Subcutaneous abdominal adipose tissue (tissue), 5 donors: ENCODE data around the gene MAN2C1.
"Not testable (repeated sequence)": the region's sequence is repeated elsewhere in the genome, so short reads cannot be mapped to it uniquely, and the experiment has no call there.

Experiments used
- H3K27ac ChIP-seq: one replicate; pipeline ENCODE4 v1.7.0; 2013; ENCODE audit warnings: low read depth, mild to moderate bottlenecking, inconsistent platforms, low read length, moderate library complexity
- H3K27me3 ChIP-seq, 5 donors: one replicate each; pipeline ENCODE4 v1.7.0; 2013; ENCODE audit warnings: low read length in 5 of 5, inconsistent platforms in 1 of 5; ENCODE audit not compliant: control insufficient read depth in 5 of 5, insufficient read depth in 4 of 5
- H3K36me3 ChIP-seq, 5 donors: one replicate each; pipeline ENCODE4 v1.7.0; 2013; ENCODE audit warnings: low read length in 5 of 5; ENCODE audit not compliant: control insufficient read depth in 5 of 5, insufficient read depth in 5 of 5
- H3K4me1 ChIP-seq, 5 donors: one replicate each; pipeline ENCODE4 v1.7.0; 2013; ENCODE audit warnings: low read length in 5 of 5, mild to moderate bottlenecking in 3 of 5, moderate library complexity in 1 of 5; ENCODE audit not compliant: control insufficient read depth in 5 of 5, insufficient read depth in 5 of 5
- H3K4me3 ChIP-seq, 5 donors: one replicate each; pipeline ENCODE4 v1.7.0; 2013; ENCODE audit warnings: low read length in 5 of 5, low read depth in 1 of 5
- H3K9ac ChIP-seq, 5 donors: one replicate each; pipeline ENCODE4 v1.7.0; 2013; ENCODE audit warnings: low read length in 5 of 5, mild to moderate bottlenecking in 4 of 5, moderate library complexity in 3 of 5
- H3K9me3 ChIP-seq, 5 donors: one replicate each; pipeline ENCODE4 v1.7.0; 2013; ENCODE audit warnings: low read length in 5 of 5; ENCODE audit not compliant: control insufficient read depth in 5 of 5
- donor health status: healthy.
- donor health status: healthy.
- donor health status: healthy.
- donor health status: healthy.
- donor health status: healthy.

The MAN2C1 gene

DNA sequence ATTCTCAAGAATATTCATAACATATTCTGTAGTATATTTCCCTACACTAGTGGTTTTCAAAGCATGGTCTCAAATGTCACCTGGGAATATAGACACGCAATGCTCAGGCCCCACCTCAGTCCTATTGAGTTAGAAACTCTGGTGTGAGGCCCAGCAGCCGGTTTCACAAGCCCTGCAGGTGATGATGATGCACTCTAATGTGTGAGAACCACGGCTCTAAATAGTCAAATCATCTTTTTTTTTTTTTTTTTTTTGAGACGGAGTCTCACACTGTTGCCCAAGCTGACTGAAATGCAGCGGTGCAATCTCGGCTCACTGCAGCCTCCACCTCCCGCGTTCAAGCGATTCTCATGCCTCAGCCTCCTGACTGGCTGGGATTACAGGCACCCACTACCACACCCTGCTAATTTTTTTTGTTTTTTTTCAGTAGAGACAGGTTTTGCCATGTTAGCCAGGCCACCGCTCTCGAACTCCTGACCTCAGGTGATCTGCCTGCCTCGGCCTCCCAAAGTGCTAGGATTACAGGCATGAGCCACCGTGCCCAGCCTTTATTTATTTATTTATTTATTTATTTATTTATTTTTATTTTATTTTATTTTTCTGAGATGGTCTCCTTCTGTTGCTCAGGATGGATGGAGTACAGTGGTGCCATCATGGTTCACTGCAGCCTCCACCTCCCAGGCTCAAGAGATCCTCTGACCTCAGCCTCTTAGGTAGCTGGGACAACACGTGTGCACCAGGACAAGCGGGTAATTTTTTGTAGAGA, 34.6 kb downstream of the MAN2C1 start:
- not testable (repeated sequence) for H3K27ac ChIP-seq, H3K4me3 ChIP-seq, H3K27me3 ChIP-seq, H3K9me3 ChIP-seq, H3K9ac ChIP-seq, H3K36me3 ChIP-seq
- peaks cover 6 to 18% (median 13%) of the 10 kb centered on the region in 5 donors for H3K4me1 ChIP-seq

- not testable (repeated sequence) for H3K9ac ChIP-seq, H3K4me3 ChIP-seq, H3K27ac ChIP-seq, H3K27me3 ChIP-seq, H3K9me3 ChIP-seq, H3K36me3 ChIP-seq
- H3K4me1 ChIP-seq = peaks cover 6 to 18% (median 13%) of the 10 kb centered on the region in 5 donors
These were observed 36.3 kb downstream of the MAN2C1 start for GRCh38 chr15:75332093-75332492.

DNA sequence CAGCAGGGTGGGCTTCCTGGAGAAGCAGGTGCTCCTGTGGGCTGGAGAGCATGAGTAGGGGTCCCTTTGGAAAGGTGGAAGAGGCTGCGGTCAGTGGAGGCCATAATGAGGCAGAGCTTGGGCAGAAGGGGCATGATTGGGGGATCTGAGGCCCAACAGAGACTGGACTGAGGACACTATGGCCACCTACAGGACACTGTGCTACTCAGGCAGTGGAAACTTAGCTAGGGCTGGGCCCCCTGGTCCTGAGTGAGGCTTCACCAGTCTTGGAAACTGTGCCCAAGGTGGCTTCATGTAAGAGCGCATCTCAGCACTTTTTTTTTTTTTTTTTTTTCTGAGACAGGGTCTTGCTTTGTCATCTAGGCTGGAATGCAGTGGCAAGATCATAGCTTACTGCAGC, 38.8 kb downstream of the MAN2C1 start:
- H3K27me3 ChIP-seq = no peaks in the 10 kb centered on the region
- no peak overlapping the region for H3K27ac ChIP-seq
- no peaks in the 10 kb centered on the region for H3K9me3 ChIP-seq
- H3K4me1 ChIP-seq = no peaks in the 10 kb centered on the region
- H3K4me3 ChIP-seq = no peak overlapping the region
- H3K9ac ChIP-seq = no peak overlapping the region
- H3K36me3 ChIP-seq = no peaks in the 10 kb centered on the region

- Histone ChIP-seq H3K4me3 (no peak overlapping the region), H3K27me3 (no peaks in the 10 kb centered on the region), H3K36me3 (no peaks in the 10 kb centered on the region), H3K9ac (no peak overlapping the region), H3K4me1 (no peaks in the 10 kb centered on the region), H3K9me3 (no peaks in the 10 kb centered on the region), H3K27ac (no peak overlapping the region)
These were observed 39.7 kb downstream of the MAN2C1 start for GRCh38 chr15:75328493-75329314.

- Histone ChIP-seq H3K9me3 (no peaks in the 10 kb centered on the region), H3K36me3 (no peaks in the 10 kb centered on the region), H3K27ac (no peak overlapping the region), H3K4me1 (no peaks in the 10 kb centered on the region), H3K4me3 (no peak overlapping the region), H3K27me3 (no peaks in the 10 kb centered on the region), H3K9ac (no peak overlapping the region)
These were observed 40.9 kb downstream of the MAN2C1 start for GRCh38 chr15:75327491-75327890.

- Histone ChIP-seq H3K4me3 (no peak overlapping the region), H3K9ac (no peak overlapping the region), H3K9me3 (no peaks in the 10 kb centered on the region), H3K36me3 (no peaks in the 10 kb centered on the region), H3K27ac (no peak overlapping the region), H3K27me3 (no peaks in the 10 kb centered on the region), H3K4me1 (no peaks in the 10 kb centered on the region)
These were observed 41.4 kb downstream of the MAN2C1 start for GRCh38 chr15:75327005-75327404.

DNA sequence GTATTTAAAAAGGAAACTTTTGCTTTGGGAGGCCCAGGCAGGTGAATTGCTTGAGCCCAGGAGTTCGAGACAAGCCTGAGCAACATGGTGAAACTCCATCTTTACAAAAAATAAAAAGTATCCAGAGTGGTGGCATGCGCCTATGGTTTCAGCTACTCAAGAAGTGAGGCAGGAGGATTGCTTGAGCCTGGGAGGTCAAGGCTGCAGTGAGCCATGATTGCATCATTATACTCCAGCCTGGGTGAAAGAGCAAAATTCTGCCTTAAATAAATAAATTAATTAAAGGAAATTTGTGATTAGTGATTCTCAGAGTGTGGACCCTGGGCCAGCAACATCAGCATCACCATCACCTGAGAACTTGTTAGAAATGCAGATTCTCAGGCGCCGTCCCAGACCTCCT, 42.5 kb downstream of the MAN2C1 start:
- Histone ChIP-seq H3K9ac (no peak overlapping the region), H3K36me3 (no peaks in the 10 kb centered on the region), H3K4me1 (no peaks in the 10 kb centered on the region), H3K9me3 (no peaks in the 10 kb centered on the region), H3K4me3 (no peak overlapping the region), H3K27ac (no peak overlapping the region), H3K27me3 (no peaks in the 10 kb centered on the region)

- no peaks in the 10 kb centered on the region for H3K9me3 ChIP-seq
- H3K4me3 ChIP-seq = no peak overlapping the region
- H3K9ac ChIP-seq = no peak overlapping the region
- no peaks in the 10 kb centered on the region for H3K36me3 ChIP-seq
- no peaks in the 10 kb centered on the region for H3K4me1 ChIP-seq
- H3K27ac ChIP-seq = no peak overlapping the region
- no peaks in the 10 kb centered on the region for H3K27me3 ChIP-seq
These were observed 46.7 kb downstream of the MAN2C1 start for GRCh38 chr15:75321711-75322110.

DNA sequence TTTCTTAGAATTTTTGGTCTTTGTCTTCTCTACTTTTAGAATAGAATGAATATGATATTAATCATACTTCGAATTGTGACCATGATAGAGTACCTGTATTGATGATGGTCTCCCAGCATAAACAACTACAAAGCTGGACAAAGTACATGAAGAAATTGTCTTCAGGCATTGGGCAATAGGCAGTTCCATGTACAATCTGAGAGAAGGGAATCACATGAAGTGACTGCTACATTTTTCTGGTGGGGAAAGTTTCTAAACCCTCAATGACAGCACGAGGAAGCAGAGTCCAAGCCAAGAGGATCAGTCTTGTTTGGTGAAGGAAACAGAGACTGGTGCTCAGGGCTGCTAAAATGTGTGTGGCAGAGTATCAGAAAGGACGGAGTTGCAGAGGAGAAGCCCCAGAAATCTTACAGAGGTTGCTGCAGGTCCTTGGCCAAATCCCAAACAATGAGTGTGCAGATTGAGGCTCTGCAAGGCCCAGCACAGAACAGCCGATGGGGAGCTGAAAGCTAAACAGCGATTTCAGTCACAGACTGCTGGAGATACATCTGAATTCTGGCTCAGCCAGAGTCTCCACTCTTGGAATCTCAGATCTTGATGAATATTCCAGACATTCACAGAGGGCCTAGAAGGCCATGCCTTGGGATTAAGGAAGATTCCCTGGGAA, 49.0 kb downstream of the MAN2C1 start:
- H3K9ac ChIP-seq, H3K4me3 ChIP-seq, H3K27ac ChIP-seq, H3K9me3 ChIP-seq, H3K27me3 ChIP-seq, H3K36me3 ChIP-seq, H3K4me1 ChIP-seq: not testable (repeated sequence)
